ENCODE measurements around the gene HMGCL. TPM values are rescaled to one million over a fixed set of nuclear protein-coding genes. Genes with fewer than 3 reads are reported as not detected.
A peak's percentile ranks its signal among the peaks of the same experiment; 100 is the strongest.
"Not testable (repeated sequence)": the region's sequence is repeated elsewhere in the genome, so short reads cannot be mapped to it uniquely, and the experiment has no call there.

HMGCL gene
- total RNA-seq, 1 donor from 2014 or later = 30.0 TPM

GRCh38 chr1:23827717-23828116, 2.5 kb upstream of the HMGCL start:
- no peak overlapping the region for H3K27ac Mint-ChIP-seq (ENCODE audit: unreplicated experiment)
- no peaks in the 10 kb centered on the region for H3K36me3 Mint-ChIP-seq (ENCODE audit: low read depth, unreplicated experiment)
- TF ChIP-seq CTCF (IDR thresholded peaks at IDR 0.05; ENCODE audit: unreplicated experiment) = no peak
- peaks cover 16% of the 10 kb centered on the region for H3K4me1 Mint-ChIP-seq (ENCODE audit: unreplicated experiment)
- H3K4me3 Mint-ChIP-seq (ENCODE audit: unreplicated experiment) = no peak overlapping the region
- no peaks in the 10 kb centered on the region for H3K27me3 Mint-ChIP-seq (ENCODE audit: unreplicated experiment)
- DNase-seq (ENCODE audit: low spot score) = no peak
- H3K9me3 Mint-ChIP-seq (ENCODE audit: unreplicated experiment) = no peaks in the 10 kb centered on the region

GRCh38 chr1:23826590-23826989, 1.4 kb upstream of the HMGCL start:
- H3K27ac Mint-ChIP-seq (ENCODE audit: unreplicated experiment); H3K36me3 Mint-ChIP-seq (ENCODE audit: low read depth, unreplicated experiment); H3K4me3 Mint-ChIP-seq (ENCODE audit: unreplicated experiment); DNase-seq (ENCODE audit: low spot score); H3K27me3 Mint-ChIP-seq (ENCODE audit: unreplicated experiment); H3K9me3 Mint-ChIP-seq (ENCODE audit: unreplicated experiment): not testable (repeated sequence)
- peaks cover 16% of the 10 kb centered on the region for H3K4me1 Mint-ChIP-seq (ENCODE audit: unreplicated experiment)

GRCh38 chr1:23825762-23826522, 713 bp upstream of the HMGCL start:
- TF ChIP-seq CTCF (IDR thresholded peaks at IDR 0.05; ENCODE audit: unreplicated experiment) = no peak
- no peaks in the 10 kb centered on the region for H3K27me3 Mint-ChIP-seq (ENCODE audit: unreplicated experiment)
- peak overlapping the region; percentile 98 for H3K4me3 Mint-ChIP-seq (ENCODE audit: unreplicated experiment)
- no peaks in the 10 kb centered on the region for H3K9me3 Mint-ChIP-seq (ENCODE audit: unreplicated experiment)
- no peaks in the 10 kb centered on the region for H3K36me3 Mint-ChIP-seq (ENCODE audit: low read depth, unreplicated experiment)
- peak overlapping the region; percentile 89 for H3K27ac Mint-ChIP-seq (ENCODE audit: unreplicated experiment)
- H3K4me1 Mint-ChIP-seq (ENCODE audit: unreplicated experiment) = peaks cover 16% of the 10 kb centered on the region
- no peak for DNase-seq (ENCODE audit: low spot score)

GRCh38 chr1:23824711-23825075, 536 bp downstream of the HMGCL start:
- no peak for TF ChIP-seq CTCF (IDR thresholded peaks at IDR 0.05; ENCODE audit: unreplicated experiment)
- no peak for DNase-seq (ENCODE audit: low spot score)
- no peaks in the 10 kb centered on the region for H3K9me3 Mint-ChIP-seq (ENCODE audit: unreplicated experiment)
- no peaks in the 10 kb centered on the region for H3K36me3 Mint-ChIP-seq (ENCODE audit: low read depth, unreplicated experiment)
- peak overlapping the region; percentile 98 for H3K4me3 Mint-ChIP-seq (ENCODE audit: unreplicated experiment)
- peaks cover 16% of the 10 kb centered on the region for H3K4me1 Mint-ChIP-seq (ENCODE audit: unreplicated experiment)
- peak overlapping the region; percentile 96 for H3K27ac Mint-ChIP-seq (ENCODE audit: unreplicated experiment)
- H3K27me3 Mint-ChIP-seq (ENCODE audit: unreplicated experiment) = peaks cover 1% of the 10 kb centered on the region

GRCh38 chr1:23823767-23824166, 1.5 kb downstream of the HMGCL start:
- Mint-ChIP-seq H3K27ac (ENCODE audit: unreplicated experiment) (no peak overlapping the region), H3K36me3 (ENCODE audit: low read depth, unreplicated experiment) (no peaks in the 10 kb centered on the region), H3K4me1 (ENCODE audit: unreplicated experiment) (peaks cover 16% of the 10 kb centered on the region), H3K9me3 (ENCODE audit: unreplicated experiment) (no peaks in the 10 kb centered on the region), H3K4me3 (ENCODE audit: unreplicated experiment) (peak overlapping the region; percentile 62), H3K27me3 (ENCODE audit: unreplicated experiment) (peaks cover 1% of the 10 kb centered on the region)
- no peak for TF ChIP-seq CTCF (IDR thresholded peaks at IDR 0.05; ENCODE audit: unreplicated experiment)
- no peak for DNase-seq (ENCODE audit: low spot score)
